Endothelial cell (in vitro differentiated cells): Measurements from ENCODE around the gene SLC7A1. TPM values are rescaled to one million over a fixed set of nuclear protein-coding genes. Genes with fewer than 3 reads are reported as not detected.
"Not testable (repeated sequence)": the region's sequence is repeated elsewhere in the genome, so short reads cannot be mapped to it uniquely, and the experiment has no call there.

Experiments
- DNase-seq: peaks from one replicate; pipeline ENCODE4 v3.0.0; 2021; ENCODE audit warnings: low spot score
- H3K27ac Mint-ChIP-seq: one replicate; pipeline ENCODE4 v1.8.0; 2021; ENCODE audit warnings: mixed read lengths, inconsistent platforms; ENCODE audit not compliant: unreplicated experiment
- H3K27me3 Mint-ChIP-seq: one replicate; pipeline ENCODE4 v1.8.0; 2021; ENCODE audit warnings: mild to moderate bottlenecking, moderate library complexity, mixed read lengths, inconsistent platforms; ENCODE audit not compliant: unreplicated experiment
- H3K36me3 Mint-ChIP-seq: one replicate; pipeline ENCODE4 v1.8.0; 2021; ENCODE audit warnings: mild to moderate bottlenecking, low read depth, mixed read lengths, inconsistent platforms; ENCODE audit not compliant: unreplicated experiment
- H3K4me1 Mint-ChIP-seq: one replicate; pipeline ENCODE4 v1.8.0; 2021; ENCODE audit warnings: mild to moderate bottlenecking, mixed read lengths, inconsistent platforms; ENCODE audit not compliant: unreplicated experiment
- H3K4me3 Mint-ChIP-seq: one replicate; pipeline ENCODE4 v1.8.0; 2021; ENCODE audit warnings: mild to moderate bottlenecking, mixed read lengths, inconsistent platforms; ENCODE audit not compliant: unreplicated experiment
- H3K9me3 Mint-ChIP-seq: one replicate; pipeline ENCODE4 v1.8.0; 2021; ENCODE audit warnings: mixed read lengths, inconsistent platforms; ENCODE audit not compliant: unreplicated experiment
- CTCF ChIP-seq: fragments of 200-600 bp; sonication (generic); IDR thresholded peaks from one replicate; pipeline ENCODE4 v1.5.0; 2021; ENCODE audit warnings: antibody characterized with exemption; ENCODE audit not compliant: unreplicated experiment
- long read RNA-seq: library from polyadenylated mRNA; unstranded; transcript quantifications from one replicate; pipeline ENCODE4 v2.0.0, GENCODE V29; 2020; ENCODE audit not compliant: unreplicated experiment
- total RNA-seq: library from RNA; stranded (reverse); fragmentation: NEBNext Ultra II Directional; extraction: Animal tissue kit (Norgen Biotek cat#: 25700); gene quantifications from one replicate; pipeline ENCODE4 v1.2.1, GENCODE V29; 2021; ENCODE audit not compliant: unreplicated experiment

Gene SLC7A1
- 17.4 TPM for total RNA-seq
- long read RNA-seq, partial matches to known transcripts, result 0 of 3 reads
- long read RNA-seq, other reads (novel, unspliced or antisense), result 3 of 3 reads

GRCh38 chr13:29595380-29596063 lies at the start of gene SLC7A1:
SLC7A1 (minus strand) TSS chr13:29595688; CDS start chr13:29536188, 59,500 bp downstream.
- TF ChIP-seq CTCF, result no peak
- DNase-seq, result peak; percentile 72

GRCh38 chr13:29640665-29641064 lies 45.2 kb upstream of the SLC7A1 start:
- Mint-ChIP-seq H3K27me3 (no peaks in the 10 kb centered on the region), H3K4me3 (no peak overlapping the region), H3K36me3 (no peaks in the 10 kb centered on the region), H3K27ac (no peak overlapping the region), H3K9me3 (no peaks in the 10 kb centered on the region), H3K4me1 (peaks cover 6% of the 10 kb centered on the region)
- TF ChIP-seq CTCF, result no peak
- no peak for DNase-seq

More at GRCh38 chr13:29595380-29596063, at the start of gene SLC7A1:
- peak within 1 kb of the TSS; percentile 89 for H3K4me3 Mint-ChIP-seq
- no peak within 1 kb of the TSS for H3K27ac Mint-ChIP-seq
- no peaks in the 10 kb centered on the region for H3K36me3 Mint-ChIP-seq
- peaks cover 8% of the 10 kb centered on the region for H3K4me1 Mint-ChIP-seq
- H3K27me3 Mint-ChIP-seq, result peaks cover 1% of the 10 kb centered on the region
- H3K9me3 Mint-ChIP-seq, result no peaks in the 10 kb centered on the region

- not testable (repeated sequence) for H3K36me3 Mint-ChIP-seq, DNase-seq, H3K27me3 Mint-ChIP-seq, H3K4me3 Mint-ChIP-seq, H3K4me1 Mint-ChIP-seq, H3K27ac Mint-ChIP-seq, H3K9me3 Mint-ChIP-seq
Measured at GRCh38 chr13:29636831-29637230, 41.3 kb upstream of the SLC7A1 start.

- no peak for TF ChIP-seq CTCF
- Mint-ChIP-seq H3K27ac (no peak overlapping the region), H3K4me3 (no peak overlapping the region), H3K36me3 (peaks cover 3% of the 10 kb centered on the region), H3K27me3 (peaks cover 1% of the 10 kb centered on the region), H3K9me3 (no peaks in the 10 kb centered on the region), H3K4me1 (peaks cover 7% of the 10 kb centered on the region)
- DNase-seq, result no peak
Measured at GRCh38 chr13:29624997-29625396, 29.5 kb upstream of the SLC7A1 start.

GRCh38 chr13:29621841-29622240 lies 26.4 kb upstream of the SLC7A1 start:
- H3K27me3 Mint-ChIP-seq, result peaks cover 1% of the 10 kb centered on the region
- no peaks in the 10 kb centered on the region for H3K9me3 Mint-ChIP-seq
- H3K4me3 Mint-ChIP-seq, result no peak overlapping the region
- DNase-seq, result no peak
- no peak for TF ChIP-seq CTCF
- H3K4me1 Mint-ChIP-seq, result no peaks in the 10 kb centered on the region
- no peak overlapping the region for H3K27ac Mint-ChIP-seq
- peaks cover 3% of the 10 kb centered on the region for H3K36me3 Mint-ChIP-seq
